Right lobe of liver (tissue), 4 donors: ENCODE measurements around the gene YLPM1.

Experiments used
- POLR2A ChIP-seq: fragments of 450-650 bp; IDR thresholded peaks from one replicate; pipeline ENCODE4 v1.6.1; 2017; ENCODE audit warnings: antibody characterized with exemption, mild to moderate bottlenecking
- TF ChIP-seq, protein P1 (sequence below), 4 donors: fragments of 200-600 bp in 3 of 4; fragments of 450-650 bp in 1 of 4; IDR thresholded peaks; one replicate each; pipeline versions ENCODE4 v1.5.1 to v1.8.0; 2016 to 2022; ENCODE audit warnings: antibody characterized with exemption in 4 of 4, mild to moderate bottlenecking in 2 of 4
- donor health status: DM: no; HTN: no; CAD: no.
- donor health status: DM: no; HTN: no; CAD: no.
- donor health status: DM: no; HTN: yes; CAD: no.

GRCh38 chr14:74834692-74835392 is 71.7 kb downstream of the YLPM1 start:
- TF ChIP-seq, protein P1, sequence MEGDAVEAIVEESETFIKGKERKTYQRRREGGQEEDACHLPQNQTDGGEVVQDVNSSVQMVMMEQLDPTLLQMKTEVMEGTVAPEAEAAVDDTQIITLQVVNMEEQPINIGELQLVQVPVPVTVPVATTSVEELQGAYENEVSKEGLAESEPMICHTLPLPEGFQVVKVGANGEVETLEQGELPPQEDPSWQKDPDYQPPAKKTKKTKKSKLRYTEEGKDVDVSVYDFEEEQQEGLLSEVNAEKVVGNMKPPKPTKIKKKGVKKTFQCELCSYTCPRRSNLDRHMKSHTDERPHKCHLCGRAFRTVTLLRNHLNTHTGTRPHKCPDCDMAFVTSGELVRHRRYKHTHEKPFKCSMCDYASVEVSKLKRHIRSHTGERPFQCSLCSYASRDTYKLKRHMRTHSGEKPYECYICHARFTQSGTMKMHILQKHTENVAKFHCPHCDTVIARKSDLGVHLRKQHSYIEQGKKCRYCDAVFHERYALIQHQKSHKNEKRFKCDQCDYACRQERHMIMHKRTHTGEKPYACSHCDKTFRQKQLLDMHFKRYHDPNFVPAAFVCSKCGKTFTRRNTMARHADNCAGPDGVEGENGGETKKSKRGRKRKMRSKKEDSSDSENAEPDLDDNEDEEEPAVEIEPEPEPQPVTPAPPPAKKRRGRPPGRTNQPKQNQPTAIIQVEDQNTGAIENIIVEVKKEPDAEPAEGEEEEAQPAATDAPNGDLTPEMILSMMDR (IDR thresholded peaks at IDR 0.05), result no peak
- TF ChIP-seq POLR2A, result no peak
